ENCODE measurements around the gene SOX6.

Gene SOX6

DNA sequence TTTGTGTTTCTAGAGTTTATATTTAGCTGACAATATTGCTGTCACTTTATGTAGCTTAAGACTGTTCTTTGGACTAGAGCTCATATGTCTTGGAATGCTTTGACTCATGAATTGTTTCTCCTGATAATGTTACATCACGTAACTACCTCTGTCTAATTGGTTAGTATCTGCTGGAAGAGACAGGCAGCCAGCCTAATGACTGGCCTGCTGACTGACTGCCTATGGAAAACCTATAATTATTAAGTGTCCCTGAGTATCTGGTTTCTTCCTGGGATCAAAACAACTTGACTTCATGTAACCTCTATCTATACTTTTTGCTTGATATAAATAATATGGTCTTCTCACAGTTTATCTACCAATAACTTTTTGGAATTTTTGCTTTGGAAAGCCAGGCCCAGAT is 9.4 kb downstream of the SOX6 start:
- no peak overlapping the region for H3K9ac ChIP-seq (ENCODE audit: low read depth, low read length, poor library complexity, severe bottlenecking)
- H3K4me3 ChIP-seq (ENCODE audit: low read length, poor library complexity, severe bottlenecking) = no peak overlapping the region
- 0 out of 2 replicates have a peak overlapping the region, but pooled peaks have one; percentile 60 for H2AFZ ChIP-seq (ENCODE audit: low read length)

DNA sequence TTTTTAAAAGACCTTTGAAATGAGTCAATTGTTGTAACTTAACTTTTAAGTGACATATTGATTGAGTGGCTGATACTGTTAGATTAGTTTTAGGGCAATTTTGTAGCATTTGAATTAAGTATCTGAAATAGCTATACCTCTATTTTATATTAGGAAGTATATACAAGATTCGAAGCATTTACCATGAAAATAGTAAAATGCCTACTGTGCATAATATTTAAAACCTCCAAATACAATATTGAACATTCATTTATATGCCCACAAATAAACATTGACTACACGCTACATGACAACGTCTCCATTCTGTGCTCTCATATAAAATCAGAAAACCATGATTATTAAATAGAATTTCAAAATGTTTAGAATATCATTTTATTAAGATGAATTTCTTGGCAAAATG is 14.5 kb downstream of the SOX6 start:
- TF ChIP-seq CTCF (conservative IDR thresholded peaks at IDR 0.05; ENCODE audit: low read length) (no peak), EZH2phosphoT487 (IDR thresholded peaks at IDR 0.05; ENCODE audit: borderline replicate concordance) (no peak)
- Histone ChIP-seq H3K4me2 (ENCODE audit: low read depth, low read length, poor library complexity, severe bottlenecking) (no peak overlapping the region), H3K9ac (ENCODE audit: low read depth, low read length, poor library complexity, severe bottlenecking) (no peak overlapping the region), H3K4me1 (ENCODE audit: insufficient read depth, low read length, poor library complexity, severe bottlenecking) (peaks cover 21% of the 10 kb centered on the region), H3K9me3 (ENCODE audit: insufficient read depth, low read depth, low read length) (no peaks in the 10 kb centered on the region), H4K20me1 (ENCODE audit: insufficient read depth, low read length, poor library complexity, severe bottlenecking) (no peaks in the 10 kb centered on the region), H3K27me3 (ENCODE audit: insufficient read depth, low read length, poor library complexity, severe bottlenecking) (no peaks in the 10 kb centered on the region), H2AFZ (ENCODE audit: low read length) (no peak overlapping the region), H3K79me2 (ENCODE audit: insufficient read depth, low read length) (no peaks in the 10 kb centered on the region), H3K9me2 (replicated peaks; ENCODE audit: low read depth, low read length) (no peaks in the 10 kb centered on the region), H3F3A (ENCODE audit: low read depth) (no peaks in the 10 kb centered on the region), H3K4me3 (ENCODE audit: low read length, poor library complexity, severe bottlenecking) (no peak overlapping the region), H3K36me3 (ENCODE audit: insufficient read depth, low read length) (no peaks in the 10 kb centered on the region)

More for the DNA sequence above, 9.4 kb downstream of the SOX6 start:
- no peaks in the 10 kb centered on the region for H3K9me3 ChIP-seq (ENCODE audit: insufficient read depth, low read depth, low read length)
- H3K27me3 ChIP-seq (ENCODE audit: insufficient read depth, low read length, poor library complexity, severe bottlenecking) = no peaks in the 10 kb centered on the region
- no peaks in the 10 kb centered on the region for H3K79me2 ChIP-seq (ENCODE audit: insufficient read depth, low read length)
- H3K9me2 ChIP-seq (replicated peaks; ENCODE audit: low read depth, low read length) = no peaks in the 10 kb centered on the region
- H3K36me3 ChIP-seq (ENCODE audit: insufficient read depth, low read length) = no peaks in the 10 kb centered on the region
- no peaks in the 10 kb centered on the region for H3F3A ChIP-seq (ENCODE audit: low read depth)
- H3K4me2 ChIP-seq (ENCODE audit: low read depth, low read length, poor library complexity, severe bottlenecking) = no peak overlapping the region
- no peaks in the 10 kb centered on the region for H4K20me1 ChIP-seq (ENCODE audit: insufficient read depth, low read length, poor library complexity, severe bottlenecking)
- no peaks in the 10 kb centered on the region for H3K4me1 ChIP-seq (ENCODE audit: insufficient read depth, low read length, poor library complexity, severe bottlenecking)
- no peak for TF ChIP-seq CTCF (conservative IDR thresholded peaks at IDR 0.05; ENCODE audit: low read length)
- no peak for TF ChIP-seq EZH2phosphoT487 (IDR thresholded peaks at IDR 0.05; ENCODE audit: borderline replicate concordance)

- H3K9ac ChIP-seq (ENCODE audit: low read depth, low read length, poor library complexity, severe bottlenecking) = peak overlapping the region; percentile 52
- peak overlapping the region; percentile 7; the same call in 1 of the 2 replicates for H2AFZ ChIP-seq (ENCODE audit: low read length)
- no peaks in the 10 kb centered on the region for H3K9me2 ChIP-seq (replicated peaks; ENCODE audit: low read depth, low read length)
- H3K4me2 ChIP-seq (ENCODE audit: low read depth, low read length, poor library complexity, severe bottlenecking) = peak overlapping the region; percentile 73
- H3K79me2 ChIP-seq (ENCODE audit: insufficient read depth, low read length) = no peaks in the 10 kb centered on the region
- H3K4me1 ChIP-seq (ENCODE audit: insufficient read depth, low read length, poor library complexity, severe bottlenecking) = peaks cover 25% of the 10 kb centered on the region
- no peaks in the 10 kb centered on the region for H3K36me3 ChIP-seq (ENCODE audit: insufficient read depth, low read length)
- no peaks in the 10 kb centered on the region for H3K27me3 ChIP-seq (ENCODE audit: insufficient read depth, low read length, poor library complexity, severe bottlenecking)
- TF ChIP-seq EZH2phosphoT487 (IDR thresholded peaks at IDR 0.05; ENCODE audit: borderline replicate concordance) = no peak
- no peak for TF ChIP-seq CTCF (conservative IDR thresholded peaks at IDR 0.05; ENCODE audit: low read length)
- H3K4me3 ChIP-seq (ENCODE audit: low read length, poor library complexity, severe bottlenecking) = peak overlapping the region; percentile 59
- H3K9me3 ChIP-seq (ENCODE audit: insufficient read depth, low read depth, low read length) = no peaks in the 10 kb centered on the region
- no peaks in the 10 kb centered on the region for H4K20me1 ChIP-seq (ENCODE audit: insufficient read depth, low read length, poor library complexity, severe bottlenecking)
- H3F3A ChIP-seq (ENCODE audit: low read depth) = no peaks in the 10 kb centered on the region
Measured at GRCh38 chr11:16338393-16338792, 18.0 kb downstream of the SOX6 start.

Data from Loucy (cell line).